Smooth muscle cell (in vitro differentiated cells): ENCODE measurements around the gene MIDN. TPM values are rescaled to one million over a fixed set of nuclear protein-coding genes. Genes with fewer than 3 reads are reported as not detected.

Source experiments
- DNase-seq: peaks from one replicate; lab custom pipeline; 2025; ENCODE audit not compliant: unreplicated experiment; lab: John Stamatoyannopoulos, UW
- H2AFZ ChIP-seq: fragments of 200-600 bp; sonication (generic); 2 replicates; pipeline ENCODE4 v1.6.0; 2016; ENCODE audit warnings: antibody characterized with exemption, low read depth, mild to moderate bottlenecking
- H3F3A ChIP-seq: fragments of 200-600 bp; sonication (generic); 2 replicates; pipeline ENCODE4 v1.6.0; 2017; ENCODE audit warnings: antibody characterized with exemption, low read depth
- H3K27ac ChIP-seq: fragments of 200-600 bp; sonication (generic); 2 replicates; pipeline ENCODE4 v1.5.1; 2016; ENCODE audit warnings: low read depth, mild to moderate bottlenecking
- H3K27me3 ChIP-seq: fragments of 200-600 bp; sonication (generic); 2 replicates; pipeline ENCODE4 v1.6.1; 2016; ENCODE audit warnings: low read depth, mild to moderate bottlenecking
- H3K36me3 ChIP-seq: fragments of 200-600 bp; sonication (generic); 2 replicates; pipeline ENCODE4 v1.5.1; 2016; ENCODE audit warnings: low read depth
- H3K4me1 ChIP-seq: fragments of 200-600 bp; sonication (generic); 2 replicates; pipeline ENCODE4 v1.5.1; 2016; ENCODE audit warnings: low read depth
- H3K4me2 ChIP-seq: fragments of 200-600 bp; sonication (generic); 2 replicates; pipeline ENCODE4 v1.6.0; 2016; ENCODE audit warnings: mild to moderate bottlenecking
- H3K4me3 ChIP-seq: fragments of 200-600 bp; sonication (generic); 2 replicates; pipeline ENCODE4 v1.5.1; 2016; ENCODE audit warnings: mild to moderate bottlenecking
- H3K79me2 ChIP-seq: fragments of 200-600 bp; sonication (generic); 2 replicates; pipeline ENCODE4 v1.6.0; 2016; ENCODE audit warnings: low read depth, mild to moderate bottlenecking
- H3K9ac ChIP-seq: fragments of 200-600 bp; sonication (generic); 2 replicates; pipeline ENCODE4 v1.6.0; 2016; ENCODE audit warnings: low read depth
- H3K9me3 ChIP-seq: fragments of 200-600 bp; sonication (generic); replicated peaks from 2 replicates; pipeline ENCODE4 v1.5.1; 2016; ENCODE audit warnings: low read depth
- H4K20me1 ChIP-seq: fragments of 200-600 bp; sonication (generic); 2 replicates; pipeline ENCODE4 v1.6.0; 2016; ENCODE audit warnings: low read depth
- CTCF ChIP-seq: fragments of 200-600 bp; sonication (generic); IDR thresholded peaks from 2 replicates; pipeline ENCODE4 v1.5.1; 2017; ENCODE audit warnings: borderline replicate concordance, mild to moderate bottlenecking, antibody characterized with exemption; ENCODE audit not compliant: insufficient read depth, poor library complexity, severe bottlenecking
- WGBS: methylation state at CpG from one replicate; pipeline ENCODE4 v1.1.7; 2016; ENCODE audit warnings: low lambda C conversion rate; 5-methylcytosine and 5-hydroxymethylcytosine counted together
- polyA plus RNA-seq: library from polyadenylated mRNA; unstranded; fragments of >200 nt; fragmentation: Nextera tagmentation; extraction: Ambion mirVana; gene quantifications from 2 replicates; pipeline ENCODE4 v1.2.1, GENCODE V29; 2016
- total RNA-seq: library from RNA; depleted of rRNA; stranded (reverse); fragments of >200 nt; gene quantifications from 2 replicates; pipeline ENCODE4 v1.2.3, GENCODE V29; 2014

The MIDN gene
- total and polyA plus RNA-seq, 2 experiments from 2014 or later = 58.5 to 65.3 TPM

- TF ChIP-seq CTCF = no peak
- H3K27ac ChIP-seq = no peak overlapping the region
- H3K9ac ChIP-seq = no peak overlapping the region
- no peak overlapping the region for H2AFZ ChIP-seq
- peaks cover 4% of the 10 kb centered on the region for H3K4me1 ChIP-seq
- no peaks in the 10 kb centered on the region for H3K27me3 ChIP-seq
- WGBS = 94% methylated on average over 34 of the region's 35 CpGs
- no peak overlapping the region for H3K4me3 ChIP-seq
- no peaks in the 10 kb centered on the region for H3K36me3 ChIP-seq
- peaks cover 58% of the 10 kb centered on the region for H4K20me1 ChIP-seq
- H3F3A ChIP-seq = no peaks in the 10 kb centered on the region
- no peaks in the 10 kb centered on the region for H3K79me2 ChIP-seq
- H3K4me2 ChIP-seq = no peak overlapping the region
- no peak for DNase-seq
- no peaks in the 10 kb centered on the region for H3K9me3 ChIP-seq
Observed at GRCh38 chr19:1293782-1294604, 45.6 kb downstream of the MIDN start.

DNA sequence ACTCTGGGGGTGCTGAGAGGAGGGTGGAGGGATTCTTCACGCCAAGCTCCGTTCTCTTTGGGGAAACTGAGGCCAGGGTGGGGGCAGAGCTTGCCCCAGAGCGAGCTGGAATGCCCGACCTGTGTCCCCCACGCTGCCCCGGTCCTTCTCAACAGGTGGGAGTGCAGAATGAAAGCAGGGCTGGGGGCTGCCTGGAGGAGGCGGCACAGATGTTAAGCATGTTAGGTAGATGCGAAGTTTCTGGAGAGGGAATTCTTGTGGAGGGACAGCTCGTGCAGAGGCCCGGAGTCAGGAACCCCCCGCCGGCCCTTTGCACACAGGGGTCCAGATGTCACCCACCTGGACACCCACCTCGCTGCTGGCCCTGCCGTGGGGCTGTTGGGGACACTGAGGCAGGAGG is 46.3 kb downstream of the MIDN start:
- Histone ChIP-seq H3K4me1 (peaks cover 4% of the 10 kb centered on the region), H4K20me1 (peaks cover 53% of the 10 kb centered on the region), H3K4me3 (no peak overlapping the region), H3K27ac (no peak overlapping the region), H3K9me3 (no peaks in the 10 kb centered on the region), H3K4me2 (no peak overlapping the region), H3K9ac (no peak overlapping the region), H3K79me2 (no peaks in the 10 kb centered on the region), H3K27me3 (no peaks in the 10 kb centered on the region), H3K36me3 (no peaks in the 10 kb centered on the region), H3F3A (no peaks in the 10 kb centered on the region), H2AFZ (no peak overlapping the region)
- DNase-seq = no peak
- TF ChIP-seq CTCF = no peak
- WGBS = 89% methylated on average over 14 of the region's 14 CpGs

DNA sequence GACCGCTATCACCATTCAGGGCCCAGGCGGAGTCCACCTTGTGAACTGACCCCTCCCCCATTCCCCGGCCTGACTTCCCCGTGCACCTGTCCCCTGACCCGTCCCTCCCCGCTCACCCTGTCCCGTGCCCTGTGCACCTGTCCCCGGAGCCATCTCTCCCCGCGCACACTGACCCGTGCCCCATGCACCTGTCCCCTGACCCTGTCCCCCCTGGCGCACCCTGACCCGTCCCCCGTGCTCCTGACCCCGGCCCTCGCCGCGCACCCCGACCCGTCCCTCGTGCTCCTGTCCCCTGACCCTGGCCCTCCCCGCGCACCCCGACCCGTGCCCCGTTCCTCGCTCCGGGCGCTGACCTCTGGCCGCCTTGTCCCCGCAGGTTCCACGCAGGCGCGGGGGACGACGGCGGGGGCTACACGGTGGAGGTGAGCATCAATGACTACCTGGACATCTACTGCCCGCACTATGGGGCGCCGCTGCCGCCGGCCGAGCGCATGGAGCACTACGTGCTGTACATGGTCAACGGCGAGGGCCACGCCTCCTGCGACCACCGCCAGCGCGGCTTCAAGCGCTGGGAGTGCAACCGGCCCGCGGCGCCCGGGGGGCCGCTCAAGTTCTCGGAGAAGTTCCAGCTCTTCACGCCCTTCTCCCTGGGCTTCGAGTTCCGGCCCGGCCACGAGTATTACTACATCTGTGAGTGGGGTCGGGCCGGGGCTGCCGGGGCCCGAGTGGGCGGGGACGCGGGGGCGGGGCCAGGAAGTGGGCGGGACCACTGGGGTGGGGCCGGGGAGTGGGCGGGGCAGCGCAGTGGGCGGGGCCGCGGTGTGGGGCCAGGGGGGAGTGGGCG is 47.0 kb downstream of the MIDN start:
- Histone ChIP-seq H3K4me3 (no peak overlapping the region), H4K20me1 (peaks cover 50% of the 10 kb centered on the region), H3K4me2 (peak overlapping the region; percentile 51), H3K4me1 (peaks cover 4% of the 10 kb centered on the region), H3K27me3 (no peaks in the 10 kb centered on the region), H3K79me2 (no peaks in the 10 kb centered on the region), H2AFZ (no peak overlapping the region), H3K9me3 (no peaks in the 10 kb centered on the region), H3K9ac (no peak overlapping the region), H3K27ac (no peak overlapping the region), H3F3A (no peaks in the 10 kb centered on the region), H3K36me3 (no peaks in the 10 kb centered on the region)
- WGBS = 30% methylated on average over 50 of the region's 82 CpGs
- peak; percentile 19 for DNase-seq
- no peak for TF ChIP-seq CTCF
